GM18505 (cell line): ENCODE measurements around the gene MARK1.
"Not testable (repeated sequence)": the region's sequence is repeated elsewhere in the genome, so short reads cannot be mapped to it uniquely, and the experiment has no call there.

Experiments used
- ATAC-seq: cut with Tn5 transposase; IDR thresholded peaks from one replicate; pipeline ENCODE4 v1.9.1; 2021; ENCODE audit not compliant: unreplicated experiment
- POLR2A ChIP-seq: IDR thresholded peaks from 4 replicates; pipeline ENCODE4 v1.6.1; 2011; ENCODE audit warnings: borderline replicate concordance; ENCODE audit not compliant: insufficient read depth, insufficient read length; ENCODE audit errors: extremely low read depth

MARK1 gene

DNA sequence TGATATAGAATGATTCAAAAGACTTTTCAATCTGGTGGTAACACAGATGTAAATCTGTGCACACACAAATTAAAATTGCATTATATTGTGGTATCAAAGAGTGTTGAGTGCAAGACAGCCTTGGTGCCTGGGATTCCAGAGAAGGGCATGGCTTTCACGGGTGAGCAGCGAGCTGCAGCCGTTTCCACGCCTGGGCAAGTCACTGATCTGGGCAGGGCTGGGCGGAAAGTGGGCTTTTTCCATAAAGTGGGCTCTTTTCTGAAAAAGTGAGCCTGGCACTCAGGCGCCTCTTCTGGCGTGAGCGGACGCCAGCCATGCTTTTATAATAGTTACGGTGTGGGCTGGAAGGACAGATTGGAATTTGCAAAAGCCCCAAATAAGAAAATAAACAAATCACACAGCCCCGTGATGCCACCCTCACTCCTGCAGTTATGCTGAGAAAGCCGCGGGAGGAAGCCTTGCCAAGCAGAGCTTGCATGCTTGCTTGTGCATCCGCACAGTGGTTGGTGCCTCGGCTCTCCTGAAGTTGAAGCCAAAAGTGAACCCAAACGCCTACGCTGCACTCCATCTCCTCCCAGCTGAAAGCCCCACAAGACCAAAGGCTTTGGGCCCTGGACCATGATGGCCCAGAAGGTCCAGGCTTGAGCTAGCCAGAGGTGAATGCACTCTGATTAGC, 155.1 kb downstream of the MARK1 start:
- ATAC-seq: no peak
- TF ChIP-seq POLR2A: no peak

DNA sequence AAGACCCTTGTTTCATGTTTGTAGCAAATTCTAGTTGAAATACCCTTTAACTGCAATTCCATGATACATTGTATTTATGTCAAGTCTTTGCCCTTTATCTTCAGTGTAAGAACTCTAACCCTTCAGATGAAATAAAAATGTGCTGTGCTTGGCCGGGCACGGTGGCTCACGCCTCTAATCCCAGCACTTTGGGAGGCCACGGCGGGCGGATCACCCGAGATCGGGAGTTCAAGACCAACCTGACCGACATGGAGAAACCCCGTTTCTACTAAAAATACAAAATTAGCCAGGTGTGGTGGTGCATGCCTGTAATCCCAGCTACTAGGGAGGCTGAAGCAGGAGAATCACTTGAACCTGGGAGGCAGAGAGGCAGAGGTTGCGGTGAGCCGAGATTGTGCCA, 155.8 kb downstream of the MARK1 start:
- ATAC-seq: not testable (repeated sequence)

DNA sequence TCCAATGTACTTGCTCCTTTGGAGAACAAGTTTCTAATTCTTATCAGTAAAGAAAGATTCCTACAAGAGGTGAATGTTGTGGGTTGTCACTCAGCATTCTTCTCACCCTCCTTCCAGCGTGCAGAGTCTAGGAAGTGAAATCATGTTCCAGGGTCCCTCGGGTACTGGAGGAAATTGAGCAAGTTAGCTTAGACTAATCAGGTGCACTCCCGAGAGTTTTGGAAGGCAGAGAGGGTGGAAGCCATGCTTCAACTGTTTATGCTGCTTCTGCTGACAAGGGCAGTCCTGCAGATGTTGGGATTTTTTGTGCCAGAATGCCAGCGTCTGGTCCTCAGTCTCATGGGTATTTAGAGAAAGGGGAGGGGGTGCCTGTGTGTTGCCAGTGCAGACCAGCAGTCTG, 157.0 kb downstream of the MARK1 start:
- TF ChIP-seq POLR2A: no peak
- no peak for ATAC-seq

DNA sequence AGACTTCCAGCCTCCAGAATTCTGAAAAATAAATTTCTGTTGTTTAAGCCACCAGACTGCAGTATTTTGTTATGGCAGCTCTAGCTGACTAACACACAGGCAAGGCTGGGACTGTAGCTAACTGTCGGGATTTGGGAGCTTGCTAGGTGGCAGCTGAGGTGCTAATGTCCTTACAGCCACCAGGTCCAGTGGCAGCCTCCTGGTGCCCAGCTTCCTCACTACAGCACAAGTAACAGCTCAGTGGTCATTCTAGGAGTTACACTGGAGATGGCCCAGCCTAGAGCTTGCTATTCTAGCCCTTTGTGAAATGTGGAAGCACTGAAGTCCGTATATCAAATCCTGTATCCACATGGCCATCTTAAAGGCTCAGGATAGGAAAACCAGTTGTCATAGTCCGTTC, 157.9 kb downstream of the MARK1 start:
- no peak for TF ChIP-seq POLR2A
- ATAC-seq: no peak

DNA sequence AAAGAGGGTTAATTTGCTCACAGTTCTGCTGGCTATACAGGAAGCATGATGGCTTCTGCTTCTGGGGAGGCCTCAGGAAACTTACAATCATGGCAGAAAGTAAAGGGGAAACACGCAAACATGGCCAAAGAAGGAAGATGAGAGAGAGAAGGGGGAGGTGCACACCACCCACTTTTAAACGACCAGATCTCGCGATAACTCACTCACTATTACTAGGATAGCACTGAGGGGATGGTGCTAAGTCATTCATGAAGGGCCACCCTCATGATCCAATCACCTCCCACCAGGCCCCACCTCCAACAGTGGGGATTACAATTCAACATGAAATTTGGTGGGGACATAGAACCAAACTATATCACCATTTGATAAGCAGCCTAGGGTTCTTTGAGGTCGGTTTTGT, 159.9 kb downstream of the MARK1 start:
- ATAC-seq: no peak

DNA sequence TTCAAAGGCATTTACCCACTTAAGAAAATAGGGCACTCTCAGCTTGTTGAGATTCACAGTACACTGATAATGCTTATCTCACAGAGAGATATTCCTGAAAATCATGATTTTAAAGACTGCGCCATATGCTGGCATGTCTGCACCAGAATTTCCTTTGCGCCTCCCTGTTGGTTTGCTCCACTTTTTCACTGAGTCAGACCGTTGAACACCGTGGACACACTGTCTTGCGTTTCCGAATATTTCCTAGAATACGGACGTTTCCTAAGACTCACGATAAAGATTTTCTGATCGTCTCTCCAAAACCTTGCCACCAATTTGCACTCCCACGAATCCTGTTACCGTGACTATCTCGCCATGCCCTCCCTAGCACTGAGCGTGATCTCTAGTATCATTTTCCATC, 161.7 kb downstream of the MARK1 start:
- no peak for ATAC-seq
- no peak for TF ChIP-seq POLR2A

More for the DNA sequence above, 159.9 kb downstream of the MARK1 start:
- TF ChIP-seq POLR2A: no peak

DNA sequence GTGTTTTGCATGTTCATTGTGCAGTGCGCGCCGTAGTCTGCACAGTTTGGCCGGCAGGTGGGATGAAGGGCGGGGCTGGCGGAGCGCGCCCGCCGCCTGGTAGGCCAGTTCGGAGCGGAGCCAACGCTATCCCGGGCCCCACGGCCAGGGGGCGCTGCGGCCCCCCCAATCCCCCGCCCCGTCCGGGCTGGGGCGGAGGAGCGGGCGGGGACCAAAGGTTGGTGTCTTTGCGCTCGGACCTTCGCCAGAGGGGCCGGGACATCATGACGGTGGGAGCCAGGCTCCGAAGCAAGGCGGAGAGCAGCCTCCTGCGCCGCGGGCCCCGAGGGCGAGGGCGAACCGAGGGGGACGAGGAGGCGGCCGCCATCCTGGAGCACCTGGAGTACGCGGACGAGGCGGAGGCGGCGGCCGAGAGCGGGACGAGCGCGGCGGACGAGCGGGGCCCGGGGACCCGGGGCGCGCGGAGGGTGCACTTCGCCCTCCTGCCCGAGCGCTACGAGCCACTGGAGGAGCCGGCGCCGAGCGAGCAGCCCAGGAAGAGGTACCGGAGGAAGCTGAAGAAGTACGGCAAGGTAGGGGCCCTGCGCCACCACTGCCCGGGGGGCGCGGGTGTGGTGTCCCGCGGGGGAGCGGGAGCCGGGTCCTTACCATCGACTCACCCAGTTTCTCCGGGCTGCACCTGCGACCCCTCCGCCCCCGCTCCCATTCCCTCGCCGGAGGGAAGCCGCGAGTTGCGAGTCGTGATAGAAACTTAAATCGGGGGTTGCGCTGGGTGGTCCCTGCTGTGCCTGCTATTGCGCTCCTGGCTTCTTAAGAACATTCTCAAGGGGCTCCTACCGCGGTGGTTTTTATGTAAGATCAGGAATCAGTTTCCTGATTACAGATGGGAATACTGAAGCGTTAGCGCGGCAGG, 162.5 kb downstream of the MARK1 start, which contains the start of gene C1orf115:
C1orf115 (plus strand) TSS at position 224 of the 913 bp plus-strand sequence; CDS start at position 264, 40 bp downstream.
- TF ChIP-seq POLR2A: peak; percentile 56
- peak; percentile 96 for ATAC-seq

DNA sequence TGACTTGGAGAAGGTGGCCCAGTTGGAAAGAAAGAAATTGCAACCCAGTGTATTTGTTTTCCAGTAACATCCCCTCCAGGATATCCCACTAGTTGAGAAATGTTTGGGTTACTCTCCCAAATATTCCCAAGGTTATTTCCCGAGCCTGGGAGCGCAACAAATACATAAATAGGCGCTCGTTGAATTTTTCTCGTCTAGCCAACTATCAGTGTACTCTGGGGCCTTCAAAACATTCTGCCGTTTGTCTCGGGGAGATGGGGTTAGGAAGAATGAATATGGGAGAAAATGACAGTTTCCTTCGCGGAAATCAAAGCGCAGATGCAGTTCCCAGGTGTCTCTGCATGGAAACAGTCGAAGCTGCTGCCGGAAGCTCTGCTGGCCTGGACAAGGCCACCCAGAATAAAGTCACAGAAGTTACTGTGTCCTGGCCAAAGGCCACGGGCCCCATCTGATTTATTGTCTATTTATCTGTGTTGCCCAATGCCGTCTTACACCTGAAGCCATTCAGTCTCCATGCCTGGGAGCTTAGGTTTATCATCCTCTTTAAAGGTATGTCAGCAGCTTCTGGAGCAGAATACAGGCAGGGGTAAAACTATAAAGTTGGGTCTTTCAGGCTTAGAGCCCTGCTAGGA, 163.2 kb downstream of the MARK1 start:
- no peak for ATAC-seq
- no peak for TF ChIP-seq POLR2A

DNA sequence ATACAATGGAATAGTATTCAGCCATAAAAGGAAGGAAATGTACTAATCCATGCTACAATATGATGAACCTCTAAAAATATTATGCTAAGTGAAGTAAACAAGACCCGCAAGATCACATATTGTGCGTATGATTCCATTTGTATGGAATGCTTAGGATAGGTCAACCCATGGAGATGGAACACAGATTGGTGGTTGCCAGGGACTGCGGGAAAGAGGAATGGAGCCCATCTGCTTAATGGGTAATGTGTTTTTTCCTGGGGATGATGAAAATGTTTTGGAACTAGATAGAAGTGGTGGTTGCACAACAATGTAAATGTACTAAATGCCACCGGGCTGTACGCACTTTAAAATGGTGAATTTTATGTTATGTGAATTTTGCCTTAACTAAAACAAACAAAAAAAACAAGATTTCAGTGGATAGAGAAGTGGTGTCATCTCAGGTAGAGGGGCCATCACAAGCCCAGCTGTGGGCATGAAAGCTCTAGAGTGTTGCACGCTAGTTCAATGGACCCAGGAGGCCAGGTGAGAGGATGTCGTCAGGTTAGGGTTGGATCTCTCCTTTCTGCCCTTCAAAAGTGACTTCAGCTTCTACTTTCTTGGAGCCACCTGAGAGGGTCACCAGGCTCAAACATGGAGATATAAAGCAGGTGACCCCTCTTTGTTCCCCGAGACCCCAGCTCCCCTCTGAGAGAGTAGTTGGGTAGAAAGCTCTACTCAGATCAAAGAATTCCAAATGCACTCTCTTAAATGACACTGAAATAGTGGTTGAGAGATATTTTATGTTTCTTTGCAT, 164.7 kb downstream of the MARK1 start:
- ATAC-seq: no peak

DNA sequence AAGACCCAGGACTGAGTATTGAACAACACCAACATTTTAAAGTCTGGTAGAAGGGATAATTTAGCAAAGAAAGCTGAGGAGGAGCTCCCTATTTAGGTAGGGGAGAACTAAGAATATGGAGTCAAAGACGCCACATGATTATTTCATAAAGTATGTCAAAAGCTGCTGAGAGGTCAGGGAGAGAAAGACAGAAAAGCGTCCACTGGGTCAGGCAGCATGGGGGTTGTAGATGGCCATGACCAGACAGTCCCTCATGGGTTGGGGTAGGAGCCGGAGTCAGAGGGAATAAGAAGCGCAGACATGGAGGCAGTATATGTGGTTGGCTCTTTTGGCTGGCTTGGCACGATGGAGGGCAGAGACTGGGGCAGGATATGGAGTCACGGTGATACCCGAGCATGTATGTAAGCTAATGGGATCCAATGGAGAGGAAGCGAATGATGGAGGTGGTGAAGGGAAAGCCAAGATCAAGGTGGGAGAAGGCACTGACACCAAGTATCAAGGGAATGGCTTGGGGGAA, 167.0 kb downstream of the MARK1 start:
- ATAC-seq: no peak
- no peak for TF ChIP-seq POLR2A

More for the DNA sequence above, 164.7 kb downstream of the MARK1 start:
- TF ChIP-seq POLR2A: no peak

DNA sequence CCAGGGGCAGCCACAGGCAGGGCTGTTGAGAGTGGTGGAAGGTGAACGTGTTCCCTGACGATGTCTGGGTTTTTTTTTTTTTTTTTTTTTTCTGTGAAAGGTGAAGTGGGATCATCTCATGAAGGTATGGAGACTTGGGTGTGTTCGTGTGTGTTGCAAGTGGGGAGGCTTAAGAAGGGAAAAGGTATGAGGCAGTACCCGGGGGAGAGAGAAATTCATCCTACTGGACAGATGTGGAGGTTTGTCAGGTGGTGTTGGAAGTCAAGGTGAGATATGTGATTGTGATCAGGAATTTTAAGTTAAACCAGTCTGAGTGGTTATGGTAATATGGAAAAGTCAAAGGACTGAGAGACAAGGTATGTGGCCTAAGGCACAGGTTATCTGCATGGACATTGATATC, 167.5 kb downstream of the MARK1 start:
- no peak for TF ChIP-seq POLR2A
- no peak for ATAC-seq

DNA sequence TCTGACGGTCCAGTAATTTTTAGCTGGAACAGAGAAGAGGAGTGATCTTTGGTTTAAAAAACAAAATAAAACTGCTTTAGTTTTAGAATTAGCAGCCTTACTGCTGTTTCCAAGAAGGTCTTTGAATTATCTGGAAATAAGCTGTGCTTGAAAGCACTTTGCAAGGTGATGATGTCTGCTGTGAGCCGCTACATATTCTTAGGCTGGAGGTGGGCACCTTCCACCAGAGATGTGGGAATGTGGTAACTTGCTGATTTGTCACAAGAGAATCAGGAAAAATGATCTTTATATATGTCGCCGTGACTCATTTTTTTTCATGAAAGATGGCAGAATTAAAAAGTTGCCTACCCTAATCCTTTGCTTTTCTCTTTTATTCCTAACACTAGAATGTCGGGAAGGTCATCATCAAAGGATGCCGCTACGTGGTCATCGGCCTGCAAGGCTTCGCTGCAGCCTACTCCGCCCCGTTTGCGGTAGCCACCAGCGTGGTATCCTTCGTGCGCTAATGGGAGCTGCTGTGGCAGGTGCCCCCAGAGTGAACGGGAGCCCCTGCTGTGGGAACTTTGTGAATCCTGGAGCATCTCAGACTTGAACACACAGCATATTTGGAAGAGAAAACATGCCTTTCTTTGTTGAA, 168.4 kb downstream of the MARK1 start:
- ATAC-seq: no peak
- TF ChIP-seq POLR2A: no peak
